Mucosa of stomach (tissue), 1 donor: ENCODE results near the gene SH3BP5.

ENCODE experiments used
- H3K27me3 ChIP-seq: one replicate; pipeline ENCODE4 v1.7.0; 2013; ENCODE audit warnings: mild to moderate bottlenecking, low read length; ENCODE audit not compliant: control insufficient read depth, insufficient read depth
- H3K36me3 ChIP-seq: one replicate; pipeline ENCODE4 v1.7.0; 2013; ENCODE audit warnings: low read length; ENCODE audit not compliant: control insufficient read depth, insufficient read depth
- H3K4me1 ChIP-seq: one replicate; pipeline ENCODE4 v1.7.0; 2013; ENCODE audit warnings: mild to moderate bottlenecking, low read length; ENCODE audit not compliant: control insufficient read depth, insufficient read depth
- H3K4me3 ChIP-seq: one replicate; pipeline ENCODE4 v1.7.0; 2013; ENCODE audit warnings: low read length
- H3K9ac ChIP-seq: one replicate; pipeline ENCODE4 v1.7.0; 2013; ENCODE audit warnings: mild to moderate bottlenecking, low read length, moderate library complexity
- H3K9me3 ChIP-seq: one replicate; pipeline ENCODE4 v1.7.0; 2013; ENCODE audit warnings: mild to moderate bottlenecking, low read length, moderate library complexity; ENCODE audit not compliant: control insufficient read depth
- donor health status: Pancreatic carcinoma.

The SH3BP5 gene

GRCh38 chr3:15318661-15319060, 13.7 kb downstream of the SH3BP5 start:
- H3K4me3 ChIP-seq = no peak overlapping the region
- no peaks in the 10 kb centered on the region for H3K9me3 ChIP-seq
- H3K27me3 ChIP-seq = no peaks in the 10 kb centered on the region
- peaks cover 11% of the 10 kb centered on the region for H3K4me1 ChIP-seq
- H3K36me3 ChIP-seq = no peaks in the 10 kb centered on the region
- no peak overlapping the region for H3K9ac ChIP-seq

- Histone ChIP-seq H3K27me3 (no peaks in the 10 kb centered on the region), H3K9me3 (no peaks in the 10 kb centered on the region), H3K36me3 (no peaks in the 10 kb centered on the region), H3K9ac (no peak overlapping the region), H3K4me1 (peaks cover 11% of the 10 kb centered on the region), H3K4me3 (no peak overlapping the region)
Observed at GRCh38 chr3:15316998-15317435, 15.4 kb downstream of the SH3BP5 start.

- Histone ChIP-seq H3K4me3 (no peak overlapping the region), H3K9ac (no peak overlapping the region), H3K4me1 (peaks cover 22% of the 10 kb centered on the region), H3K36me3 (no peaks in the 10 kb centered on the region), H3K9me3 (no peaks in the 10 kb centered on the region), H3K27me3 (no peaks in the 10 kb centered on the region)
Observed at GRCh38 chr3:15315003-15315402, 17.4 kb downstream of the SH3BP5 start.

GRCh38 chr3:15314276-15314675, 18.1 kb downstream of the SH3BP5 start:
- Histone ChIP-seq H3K4me1 (peaks cover 25% of the 10 kb centered on the region), H3K9ac (no peak overlapping the region)

GRCh38 chr3:15313461-15313860, 18.9 kb downstream of the SH3BP5 start:
- peaks cover 25% of the 10 kb centered on the region for H3K4me1 ChIP-seq

More at GRCh38 chr3:15314276-15314675, 18.1 kb downstream of the SH3BP5 start:
- H3K9me3 ChIP-seq = no peaks in the 10 kb centered on the region
- H3K27me3 ChIP-seq = no peaks in the 10 kb centered on the region
- H3K36me3 ChIP-seq = no peaks in the 10 kb centered on the region
- no peak overlapping the region for H3K4me3 ChIP-seq

GRCh38 chr3:15312550-15312949, 19.8 kb downstream of the SH3BP5 start:
- Histone ChIP-seq H3K9me3 (no peaks in the 10 kb centered on the region), H3K9ac (no peak overlapping the region), H3K27me3 (no peaks in the 10 kb centered on the region), H3K4me1 (peaks cover 25% of the 10 kb centered on the region), H3K36me3 (no peaks in the 10 kb centered on the region), H3K4me3 (no peak overlapping the region)

More at GRCh38 chr3:15313461-15313860, 18.9 kb downstream of the SH3BP5 start:
- Histone ChIP-seq H3K9me3 (no peaks in the 10 kb centered on the region), H3K27me3 (no peaks in the 10 kb centered on the region), H3K4me3 (no peak overlapping the region), H3K36me3 (no peaks in the 10 kb centered on the region), H3K9ac (no peak overlapping the region)

- peaks cover 25% of the 10 kb centered on the region for H3K4me1 ChIP-seq
Observed at GRCh38 chr3:15310491-15311370, 21.7 kb downstream of the SH3BP5 start.

GRCh38 chr3:15309662-15310335, 22.6 kb downstream of the SH3BP5 start:
- H3K9me3 ChIP-seq = no peaks in the 10 kb centered on the region
- H3K4me3 ChIP-seq = no peak overlapping the region
- peaks cover 30% of the 10 kb centered on the region for H3K4me1 ChIP-seq
- no peaks in the 10 kb centered on the region for H3K27me3 ChIP-seq
- H3K9ac ChIP-seq = no peak overlapping the region
- no peaks in the 10 kb centered on the region for H3K36me3 ChIP-seq

More at GRCh38 chr3:15310491-15311370, 21.7 kb downstream of the SH3BP5 start:
- Histone ChIP-seq H3K36me3 (no peaks in the 10 kb centered on the region), H3K4me3 (no peak overlapping the region), H3K9ac (no peak overlapping the region), H3K9me3 (no peaks in the 10 kb centered on the region), H3K27me3 (no peaks in the 10 kb centered on the region)

- peaks cover 30% of the 10 kb centered on the region for H3K4me1 ChIP-seq
- no peak overlapping the region for H3K9ac ChIP-seq
Observed at GRCh38 chr3:15307580-15307979, 24.8 kb downstream of the SH3BP5 start.

GRCh38 chr3:15306979-15307359, 25.4 kb downstream of the SH3BP5 start:
- no peaks in the 10 kb centered on the region for H3K27me3 ChIP-seq
- no peak overlapping the region for H3K9ac ChIP-seq
- H3K4me3 ChIP-seq = no peak overlapping the region
- peaks cover 30% of the 10 kb centered on the region for H3K4me1 ChIP-seq
- no peaks in the 10 kb centered on the region for H3K9me3 ChIP-seq
- no peaks in the 10 kb centered on the region for H3K36me3 ChIP-seq

More at GRCh38 chr3:15307580-15307979, 24.8 kb downstream of the SH3BP5 start:
- H3K27me3 ChIP-seq = no peaks in the 10 kb centered on the region
- H3K4me3 ChIP-seq = no peak overlapping the region
- H3K36me3 ChIP-seq = no peaks in the 10 kb centered on the region
- no peaks in the 10 kb centered on the region for H3K9me3 ChIP-seq

- Histone ChIP-seq H3K4me1 (peaks cover 16% of the 10 kb centered on the region), H3K4me3 (no peak overlapping the region), H3K36me3 (no peaks in the 10 kb centered on the region), H3K9me3 (no peaks in the 10 kb centered on the region), H3K9ac (no peak overlapping the region), H3K27me3 (no peaks in the 10 kb centered on the region)
Observed at GRCh38 chr3:15305359-15305844, 27.0 kb downstream of the SH3BP5 start.

GRCh38 chr3:15303728-15304127, 28.7 kb downstream of the SH3BP5 start:
- Histone ChIP-seq H3K4me3 (no peak overlapping the region), H3K9me3 (no peaks in the 10 kb centered on the region), H3K36me3 (no peaks in the 10 kb centered on the region)

More at GRCh38 chr3:15303728-15304127, 28.7 kb downstream of the SH3BP5 start:
- H3K4me1 ChIP-seq = peaks cover 5% of the 10 kb centered on the region
- no peaks in the 10 kb centered on the region for H3K27me3 ChIP-seq
- no peak overlapping the region for H3K9ac ChIP-seq
